Muscle of leg (tissue), 11 donors: Measurements from ENCODE around the gene CPEB3. TPM values are rescaled to one million over a fixed set of nuclear protein-coding genes. Genes with fewer than 3 reads are reported as not detected.

Experiments
- DNase-seq: peaks from one replicate; pipeline ENCODE4 v3.0.0; 2013
- H3K27ac ChIP-seq: one replicate; pipeline ENCODE4 v1.5.1; 2013; ENCODE audit warnings: mild to moderate bottlenecking, low read length, control low read depth
- H3K27me3 ChIP-seq: one replicate; pipeline ENCODE4 v1.6.1; 2013; ENCODE audit warnings: low read length; ENCODE audit not compliant: control insufficient read depth, insufficient read depth
- H3K36me3 ChIP-seq: one replicate; pipeline ENCODE4 v1.6.1; 2013; ENCODE audit warnings: low read length; ENCODE audit not compliant: control insufficient read depth, insufficient read depth
- H3K4me1 ChIP-seq: one replicate; pipeline ENCODE4 v1.6.1; 2013; ENCODE audit warnings: low read length; ENCODE audit not compliant: control insufficient read depth, insufficient read depth
- H3K4me3 ChIP-seq: one replicate; pipeline ENCODE4 v1.5.1; 2013; ENCODE audit warnings: low read length, control low read depth
- H3K9me3 ChIP-seq: replicated peaks from 2 replicates; pipeline ENCODE4 v1.6.1; 2013; ENCODE audit warnings: low read depth, low read length; ENCODE audit not compliant: control insufficient read depth
- WGBS: methylation state at CpG from one replicate; pipeline ENCODE4 v1.1.5; 2013; ENCODE audit warnings: missing lambda C conversion rate; ENCODE audit not compliant: insufficient coverage; 5-methylcytosine and 5-hydroxymethylcytosine counted together
- polyA plus RNA-seq, 8 donors: library from polyadenylated mRNA; unstranded; fragments of 120-200 nt; gene quantifications; one replicate each; pipeline versions ENCODE4 v1.2.1 to v1.2.3, GENCODE V29; 2013; ENCODE audit warnings: inconsistent platforms in 1 of 8, low replicate concordance in 1 of 8; ENCODE audit not compliant: insufficient read length in 8 of 8, insufficient read depth in 1 of 8
- total RNA-seq: library from RNA; stranded (reverse); fragments of 120-200 nt; gene quantifications from one replicate; pipeline ENCODE4 v1.2.4, GENCODE V29; 2013

CPEB3 gene
- total and polyA plus RNA-seq, 9 donors, result 2.0 to 3.3 (median 3.0) TPM

GRCh38 chr10:92200564-92200963, 90.3 kb downstream of the CPEB3 start:
- Histone ChIP-seq H3K9me3 (no peaks in the 10 kb centered on the region), H3K27ac (no peak overlapping the region), H3K4me1 (no peaks in the 10 kb centered on the region), H3K27me3 (no peaks in the 10 kb centered on the region), H3K4me3 (no peak overlapping the region), H3K36me3 (no peaks in the 10 kb centered on the region)
- no CpG with 5 or more reads among the region's 1 CpG for WGBS
- DNase-seq, result no peak

- WGBS, result no CpG with 5 or more reads among the region's 2 CpGs
- no peak overlapping the region for H3K4me3 ChIP-seq
- H3K36me3 ChIP-seq, result no peaks in the 10 kb centered on the region
- H3K27me3 ChIP-seq, result no peaks in the 10 kb centered on the region
- H3K4me1 ChIP-seq, result no peaks in the 10 kb centered on the region
- H3K27ac ChIP-seq, result no peak overlapping the region
- no peaks in the 10 kb centered on the region for H3K9me3 ChIP-seq
- DNase-seq, result no peak
Observed at GRCh38 chr10:92187101-92187500, 103.8 kb downstream of the CPEB3 start.

GRCh38 chr10:92184977-92185376, 105.9 kb downstream of the CPEB3 start:
- no peak for DNase-seq
- Histone ChIP-seq H3K36me3 (no peaks in the 10 kb centered on the region), H3K4me1 (no peaks in the 10 kb centered on the region), H3K27ac (no peak overlapping the region), H3K4me3 (no peak overlapping the region), H3K9me3 (no peaks in the 10 kb centered on the region), H3K27me3 (no peaks in the 10 kb centered on the region)
- WGBS, result 73% methylated on average over 2 of the region's 3 CpGs

- DNase-seq, result no peak
- Histone ChIP-seq H3K9me3 (no peaks in the 10 kb centered on the region), H3K27me3 (no peaks in the 10 kb centered on the region), H3K27ac (no peak overlapping the region), H3K4me1 (no peaks in the 10 kb centered on the region), H3K4me3 (no peak overlapping the region), H3K36me3 (no peaks in the 10 kb centered on the region)
- no CpG with 5 or more reads among the region's 4 CpGs for WGBS
Observed at GRCh38 chr10:92183199-92183598, 107.7 kb downstream of the CPEB3 start.

- H3K9me3 ChIP-seq, result no peaks in the 10 kb centered on the region
- peak overlapping the region; percentile 5 for H3K27ac ChIP-seq
- H3K36me3 ChIP-seq, result no peaks in the 10 kb centered on the region
- peak; percentile 74 for DNase-seq
- 0% methylated on average over 1 of the region's 2 CpGs for WGBS
- H3K4me1 ChIP-seq, result no peaks in the 10 kb centered on the region
- H3K4me3 ChIP-seq, result no peak overlapping the region
- no peaks in the 10 kb centered on the region for H3K27me3 ChIP-seq
Observed at GRCh38 chr10:92181575-92181974, 109.3 kb downstream of the CPEB3 start.

GRCh38 chr10:92180399-92180798, 110.5 kb downstream of the CPEB3 start:
- no peak overlapping the region for H3K27ac ChIP-seq
- H3K4me3 ChIP-seq, result no peak overlapping the region
- H3K4me1 ChIP-seq, result no peaks in the 10 kb centered on the region
- WGBS, result 78% methylated on average over 1 of the region's 1 CpG
- DNase-seq, result no peak
- no peaks in the 10 kb centered on the region for H3K27me3 ChIP-seq
- no peaks in the 10 kb centered on the region for H3K36me3 ChIP-seq
- H3K9me3 ChIP-seq, result no peaks in the 10 kb centered on the region

GRCh38 chr10:92177546-92177945, 113.3 kb downstream of the CPEB3 start:
- DNase-seq, result no peak
- Histone ChIP-seq H3K27ac (no peak overlapping the region), H3K27me3 (no peaks in the 10 kb centered on the region), H3K4me1 (no peaks in the 10 kb centered on the region), H3K4me3 (no peak overlapping the region), H3K36me3 (no peaks in the 10 kb centered on the region), H3K9me3 (no peaks in the 10 kb centered on the region)
- WGBS, result no CpG with 5 or more reads among the region's 1 CpG

GRCh38 chr10:92175164-92175563, 115.7 kb downstream of the CPEB3 start:
- Histone ChIP-seq H3K4me1 (no peaks in the 10 kb centered on the region), H3K4me3 (no peak overlapping the region), H3K27ac (no peak overlapping the region), H3K36me3 (no peaks in the 10 kb centered on the region), H3K9me3 (no peaks in the 10 kb centered on the region), H3K27me3 (no peaks in the 10 kb centered on the region)
- no peak for DNase-seq
- WGBS, result no CpG with 5 or more reads among the region's 5 CpGs

- Histone ChIP-seq H3K36me3 (no peaks in the 10 kb centered on the region), H3K9me3 (no peaks in the 10 kb centered on the region), H3K4me3 (no peak overlapping the region), H3K27ac (no peak overlapping the region), H3K27me3 (no peaks in the 10 kb centered on the region), H3K4me1 (no peaks in the 10 kb centered on the region)
- no peak for DNase-seq
Observed at GRCh38 chr10:92173996-92174395, 116.9 kb downstream of the CPEB3 start.

GRCh38 chr10:92164036-92164696, 126.7 kb downstream of the CPEB3 start:
- Histone ChIP-seq H3K27ac (no peak overlapping the region), H3K4me3 (no peak overlapping the region), H3K4me1 (no peaks in the 10 kb centered on the region), H3K36me3 (no peaks in the 10 kb centered on the region), H3K9me3 (peaks cover 8% of the 10 kb centered on the region), H3K27me3 (no peaks in the 10 kb centered on the region)
- DNase-seq, result peak; percentile 92
- 16% methylated on average over 2 of the region's 5 CpGs for WGBS

- Histone ChIP-seq H3K4me1 (no peaks in the 10 kb centered on the region), H3K4me3 (no peak overlapping the region), H3K36me3 (no peaks in the 10 kb centered on the region), H3K27ac (no peak overlapping the region), H3K9me3 (peaks cover 8% of the 10 kb centered on the region), H3K27me3 (no peaks in the 10 kb centered on the region)
- no CpG with 5 or more reads among the region's 2 CpGs for WGBS
- DNase-seq, result no peak
Observed at GRCh38 chr10:92162541-92162940, 128.3 kb downstream of the CPEB3 start.
